ENCODE data around the gene CWC25. TPM values are rescaled to one million over a fixed set of nuclear protein-coding genes. Genes with fewer than 3 reads are reported as not detected.

CWC25 gene
- total and polyA plus RNA-seq, 9 of the 15 experiments (the other 6 are each of a cell fraction or from before 2014, with no cell fraction given) = 16.5 to 27.4 (median 23.0) TPM

- no peak for TF ChIP-seq CBX5 (IDR thresholded peaks at IDR 0.05; ENCODE audit: borderline replicate concordance, low read depth)
- TF ChIP-seq POLR2B (IDR thresholded peaks at IDR 0.05; ENCODE audit: low read depth, partially characterized antibody) = peak; percentile 98
- peak; percentile 66; the same call in 1 of the 2 replicates for TF ChIP-seq ZNF76 (CRISPR knock-in tag; IDR thresholded peaks at IDR 0.05; ENCODE audit: borderline replicate concordance)
- TF ChIP-seq ZNF609 (CRISPR knock-in tag; IDR thresholded peaks at IDR 0.05; ENCODE audit: borderline replicate concordance) = no peak
- no peak; the same call in none of the 2 replicates for TF ChIP-seq SIN3B (IDR thresholded peaks at IDR 0.05; ENCODE audit: low read depth)
- TF ChIP-seq E4F1 (CRISPR knock-in tag; IDR thresholded peaks at IDR 0.05; ENCODE audit: borderline replicate concordance) = peak; percentile 84
- no peak for TF ChIP-seq NR2C2 (CRISPR knock-in tag; IDR thresholded peaks at IDR 0.05)
- peak; percentile 97 for TF ChIP-seq NR2C2 (tag; IDR thresholded peaks at IDR 0.05)
- peak; percentile 58; the same call in 1 of the 2 replicates for TF ChIP-seq ZNF77 (CRISPR knock-in tag; IDR thresholded peaks at IDR 0.05)
- no peak for TF ChIP-seq HIVEP1 (CRISPR knock-in tag; IDR thresholded peaks at IDR 0.05)
- peak; percentile 48; the same call in 1 of the 2 replicates for TF ChIP-seq ZNF707 (CRISPR knock-in tag; conservative IDR thresholded peaks at IDR 0.05)
- TF ChIP-seq JUN (IDR thresholded peaks at IDR 0.05; ENCODE audit: borderline replicate concordance, low read depth, low read length) = 0 out of 2 replicates have a peak, but pooled peaks have one; percentile 26
- no peak for TF ChIP-seq JUN (CRISPR knock-in tag; IDR thresholded peaks at IDR 0.05; ENCODE audit: borderline replicate concordance)
- TF ChIP-seq, protein P1, sequence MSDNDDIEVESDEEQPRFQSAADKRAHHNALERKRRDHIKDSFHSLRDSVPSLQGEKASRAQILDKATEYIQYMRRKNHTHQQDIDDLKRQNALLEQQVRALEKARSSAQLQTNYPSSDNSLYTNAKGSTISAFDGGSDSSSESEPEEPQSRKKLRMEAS (CRISPR knock-in tag; IDR thresholded peaks at IDR 0.05) = peak; percentile 77
- TF ChIP-seq, protein P2, sequence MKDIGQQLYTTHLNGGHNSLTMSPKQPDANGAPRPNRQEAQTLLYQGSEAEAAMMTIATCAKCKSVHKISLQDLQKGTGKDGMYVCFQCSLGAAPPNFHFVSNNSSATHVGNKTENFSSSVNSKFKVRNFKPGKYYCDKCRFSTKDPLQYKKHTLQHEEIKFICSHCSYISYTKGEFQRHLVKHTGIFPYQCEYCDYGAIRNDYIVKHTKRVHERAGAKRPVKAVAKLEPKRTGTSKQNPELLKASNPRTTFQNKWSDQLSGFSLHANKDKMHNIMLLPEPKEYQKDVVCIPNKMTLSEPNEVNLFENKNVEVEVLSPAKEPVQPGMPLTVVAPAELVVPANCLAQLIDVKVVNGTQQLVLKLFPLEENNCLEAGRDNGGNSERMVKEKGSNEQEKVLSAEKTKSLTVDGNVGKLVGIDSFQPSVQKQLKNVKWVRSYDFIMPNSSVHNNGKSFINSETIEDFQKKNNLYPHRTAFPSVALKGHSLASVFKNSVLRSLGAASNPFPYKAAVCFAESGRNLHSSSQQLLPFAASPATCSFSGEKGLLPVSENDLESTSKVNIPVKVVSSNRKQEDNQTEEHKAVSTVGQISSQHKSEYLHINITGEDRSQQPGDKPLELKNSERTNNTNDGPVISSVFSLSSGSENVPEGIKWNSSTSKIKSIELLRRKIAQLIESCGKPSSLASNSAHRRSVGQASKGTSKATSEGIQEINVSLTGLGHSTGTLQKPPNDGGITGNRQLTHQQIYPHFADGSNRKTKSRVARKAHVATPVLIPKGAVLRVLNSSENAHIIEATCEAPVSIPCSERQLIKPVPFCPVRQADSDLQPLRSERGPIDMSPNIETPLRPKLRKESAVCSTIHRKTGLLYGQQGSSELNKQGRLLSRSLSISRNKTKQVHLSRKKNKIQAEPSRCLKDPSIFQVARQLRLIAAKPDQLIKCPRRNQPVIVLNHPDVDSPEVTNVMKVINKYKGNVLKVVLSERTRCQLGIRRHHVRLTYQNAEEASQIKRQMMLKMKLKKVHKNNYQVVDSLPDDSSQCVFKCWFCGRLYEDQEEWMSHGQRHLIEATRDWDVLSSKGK (CRISPR knock-in tag; IDR thresholded peaks at IDR 0.05) = no peak
These were observed 28.4 kb upstream of the CWC25 start, which contains the start of gene RPL23 (continued) for GRCh38 chr17:38853292-38854219.

All from K562 (cell line).